ENCODE measurements around the gene SLC39A3. TPM values are rescaled to one million over a fixed set of nuclear protein-coding genes. Genes with fewer than 3 reads are reported as not detected.

SLC39A3 gene
- total and polyA plus RNA-seq, 2 experiments from 2014 or later = 33.5 to 47.4 TPM

DNA sequence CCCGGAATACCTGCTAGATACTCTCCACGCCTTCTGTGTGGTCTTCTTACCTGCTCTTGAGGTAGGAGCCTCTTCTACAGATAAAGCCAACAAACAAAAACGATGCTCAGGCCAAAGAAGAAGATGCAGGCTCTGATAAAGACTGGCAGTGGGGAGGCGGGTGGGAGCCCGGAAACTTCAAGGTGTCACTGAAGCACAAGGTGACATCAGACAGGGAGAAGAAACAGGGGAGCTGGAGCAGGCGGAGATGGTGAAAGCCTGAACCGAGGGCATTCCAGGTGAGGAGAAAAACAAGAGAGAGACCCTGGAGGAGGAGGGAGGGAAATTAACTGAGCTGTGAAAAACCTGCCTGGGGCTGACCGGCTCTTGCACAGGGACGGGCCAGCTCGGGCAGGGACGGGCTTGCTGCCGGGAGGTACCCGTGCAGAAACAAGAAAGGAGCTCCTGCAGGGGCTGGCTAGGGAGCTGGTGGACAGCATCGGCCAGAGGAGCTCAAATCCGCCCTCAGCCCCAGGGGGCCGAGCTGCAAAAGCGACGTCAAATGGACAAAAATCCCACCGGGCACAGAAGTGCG lies 56.3 kb downstream of the SLC39A3 start:
- Histone ChIP-seq H3F3A (replicated peaks; ENCODE audit: low read depth) (no peaks in the 10 kb centered on the region), H3K79me2 (replicated peaks; ENCODE audit: insufficient read depth) (no peaks in the 10 kb centered on the region), H3K9me2 (ENCODE audit: insufficient read depth) (no peaks in the 10 kb centered on the region), H3K36me3 (ENCODE audit: insufficient read depth) (no peaks in the 10 kb centered on the region), H2AFZ (no peak overlapping the region), H3K27me3 (ENCODE audit: insufficient read depth) (no peaks in the 10 kb centered on the region), H3K4me3 (no peak overlapping the region), H3K4me2 (no peak overlapping the region), H3K27ac (ENCODE audit: low read depth) (no peak overlapping the region), H4K20me1 (replicated peaks; ENCODE audit: insufficient read depth) (no peaks in the 10 kb centered on the region; the same call in 1 of the 2 replicates), H3K4me1 (ENCODE audit: insufficient read depth) (no peaks in the 10 kb centered on the region)
- H3K4me1 Mint-ChIP-seq = no peaks in the 10 kb centered on the region
- no peaks in the 10 kb centered on the region; the same call in 1 of the 3 replicates for H3K9me3 Mint-ChIP-seq
- no peak for ATAC-seq
- no peak overlapping the region for H3K27ac Mint-ChIP-seq
- H3K27me3 Mint-ChIP-seq (ENCODE audit: insufficient read depth, low read depth, poor library complexity) = peaks cover 8% of the 10 kb centered on the region
- peaks cover 5% of the 10 kb centered on the region; the same call in 2 of the 3 replicates for H3K36me3 Mint-ChIP-seq (ENCODE audit: low read depth)
- H3K4me3 Mint-ChIP-seq = no peak overlapping the region; the same call in 2 of the 3 replicates
- TF ChIP-seq, protein P1, sequence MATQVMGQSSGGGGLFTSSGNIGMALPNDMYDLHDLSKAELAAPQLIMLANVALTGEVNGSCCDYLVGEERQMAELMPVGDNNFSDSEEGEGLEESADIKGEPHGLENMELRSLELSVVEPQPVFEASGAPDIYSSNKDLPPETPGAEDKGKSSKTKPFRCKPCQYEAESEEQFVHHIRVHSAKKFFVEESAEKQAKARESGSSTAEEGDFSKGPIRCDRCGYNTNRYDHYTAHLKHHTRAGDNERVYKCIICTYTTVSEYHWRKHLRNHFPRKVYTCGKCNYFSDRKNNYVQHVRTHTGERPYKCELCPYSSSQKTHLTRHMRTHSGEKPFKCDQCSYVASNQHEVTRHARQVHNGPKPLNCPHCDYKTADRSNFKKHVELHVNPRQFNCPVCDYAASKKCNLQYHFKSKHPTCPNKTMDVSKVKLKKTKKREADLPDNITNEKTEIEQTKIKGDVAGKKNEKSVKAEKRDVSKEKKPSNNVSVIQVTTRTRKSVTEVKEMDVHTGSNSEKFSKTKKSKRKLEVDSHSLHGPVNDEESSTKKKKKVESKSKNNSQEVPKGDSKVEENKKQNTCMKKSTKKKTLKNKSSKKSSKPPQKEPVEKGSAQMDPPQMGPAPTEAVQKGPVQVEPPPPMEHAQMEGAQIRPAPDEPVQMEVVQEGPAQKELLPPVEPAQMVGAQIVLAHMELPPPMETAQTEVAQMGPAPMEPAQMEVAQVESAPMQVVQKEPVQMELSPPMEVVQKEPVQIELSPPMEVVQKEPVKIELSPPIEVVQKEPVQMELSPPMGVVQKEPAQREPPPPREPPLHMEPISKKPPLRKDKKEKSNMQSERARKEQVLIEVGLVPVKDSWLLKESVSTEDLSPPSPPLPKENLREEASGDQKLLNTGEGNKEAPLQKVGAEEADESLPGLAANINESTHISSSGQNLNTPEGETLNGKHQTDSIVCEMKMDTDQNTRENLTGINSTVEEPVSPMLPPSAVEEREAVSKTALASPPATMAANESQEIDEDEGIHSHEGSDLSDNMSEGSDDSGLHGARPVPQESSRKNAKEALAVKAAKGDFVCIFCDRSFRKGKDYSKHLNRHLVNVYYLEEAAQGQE (IDR thresholded peaks at IDR 0.05; ENCODE audit: unreplicated experiment) = no peak
- TF ChIP-seq CREB1 (CRISPR knock-in tag; IDR thresholded peaks at IDR 0.05; ENCODE audit: low read depth) (no peak), STAT1 (IDR thresholded peaks at IDR 0.05; ENCODE audit: unreplicated experiment) (no peak), POLR2AphosphoS5 (IDR thresholded peaks at IDR 0.05; ENCODE audit: low read depth) (no peak), ZNF114 (CRISPR knock-in tag; IDR thresholded peaks at IDR 0.05) (no peak), JUNB (IDR thresholded peaks at IDR 0.05; ENCODE audit: unreplicated experiment) (no peak), EZH2phosphoT487 (IDR thresholded peaks at IDR 0.05; ENCODE audit: unreplicated experiment) (no peak), NANOG (IDR thresholded peaks at IDR 0.05; ENCODE audit: borderline replicate concordance) (no peak), ZNF331 (CRISPR knock-in tag; IDR thresholded peaks at IDR 0.05; ENCODE audit: low read depth) (no peak)
- TF ChIP-seq, protein P2, sequence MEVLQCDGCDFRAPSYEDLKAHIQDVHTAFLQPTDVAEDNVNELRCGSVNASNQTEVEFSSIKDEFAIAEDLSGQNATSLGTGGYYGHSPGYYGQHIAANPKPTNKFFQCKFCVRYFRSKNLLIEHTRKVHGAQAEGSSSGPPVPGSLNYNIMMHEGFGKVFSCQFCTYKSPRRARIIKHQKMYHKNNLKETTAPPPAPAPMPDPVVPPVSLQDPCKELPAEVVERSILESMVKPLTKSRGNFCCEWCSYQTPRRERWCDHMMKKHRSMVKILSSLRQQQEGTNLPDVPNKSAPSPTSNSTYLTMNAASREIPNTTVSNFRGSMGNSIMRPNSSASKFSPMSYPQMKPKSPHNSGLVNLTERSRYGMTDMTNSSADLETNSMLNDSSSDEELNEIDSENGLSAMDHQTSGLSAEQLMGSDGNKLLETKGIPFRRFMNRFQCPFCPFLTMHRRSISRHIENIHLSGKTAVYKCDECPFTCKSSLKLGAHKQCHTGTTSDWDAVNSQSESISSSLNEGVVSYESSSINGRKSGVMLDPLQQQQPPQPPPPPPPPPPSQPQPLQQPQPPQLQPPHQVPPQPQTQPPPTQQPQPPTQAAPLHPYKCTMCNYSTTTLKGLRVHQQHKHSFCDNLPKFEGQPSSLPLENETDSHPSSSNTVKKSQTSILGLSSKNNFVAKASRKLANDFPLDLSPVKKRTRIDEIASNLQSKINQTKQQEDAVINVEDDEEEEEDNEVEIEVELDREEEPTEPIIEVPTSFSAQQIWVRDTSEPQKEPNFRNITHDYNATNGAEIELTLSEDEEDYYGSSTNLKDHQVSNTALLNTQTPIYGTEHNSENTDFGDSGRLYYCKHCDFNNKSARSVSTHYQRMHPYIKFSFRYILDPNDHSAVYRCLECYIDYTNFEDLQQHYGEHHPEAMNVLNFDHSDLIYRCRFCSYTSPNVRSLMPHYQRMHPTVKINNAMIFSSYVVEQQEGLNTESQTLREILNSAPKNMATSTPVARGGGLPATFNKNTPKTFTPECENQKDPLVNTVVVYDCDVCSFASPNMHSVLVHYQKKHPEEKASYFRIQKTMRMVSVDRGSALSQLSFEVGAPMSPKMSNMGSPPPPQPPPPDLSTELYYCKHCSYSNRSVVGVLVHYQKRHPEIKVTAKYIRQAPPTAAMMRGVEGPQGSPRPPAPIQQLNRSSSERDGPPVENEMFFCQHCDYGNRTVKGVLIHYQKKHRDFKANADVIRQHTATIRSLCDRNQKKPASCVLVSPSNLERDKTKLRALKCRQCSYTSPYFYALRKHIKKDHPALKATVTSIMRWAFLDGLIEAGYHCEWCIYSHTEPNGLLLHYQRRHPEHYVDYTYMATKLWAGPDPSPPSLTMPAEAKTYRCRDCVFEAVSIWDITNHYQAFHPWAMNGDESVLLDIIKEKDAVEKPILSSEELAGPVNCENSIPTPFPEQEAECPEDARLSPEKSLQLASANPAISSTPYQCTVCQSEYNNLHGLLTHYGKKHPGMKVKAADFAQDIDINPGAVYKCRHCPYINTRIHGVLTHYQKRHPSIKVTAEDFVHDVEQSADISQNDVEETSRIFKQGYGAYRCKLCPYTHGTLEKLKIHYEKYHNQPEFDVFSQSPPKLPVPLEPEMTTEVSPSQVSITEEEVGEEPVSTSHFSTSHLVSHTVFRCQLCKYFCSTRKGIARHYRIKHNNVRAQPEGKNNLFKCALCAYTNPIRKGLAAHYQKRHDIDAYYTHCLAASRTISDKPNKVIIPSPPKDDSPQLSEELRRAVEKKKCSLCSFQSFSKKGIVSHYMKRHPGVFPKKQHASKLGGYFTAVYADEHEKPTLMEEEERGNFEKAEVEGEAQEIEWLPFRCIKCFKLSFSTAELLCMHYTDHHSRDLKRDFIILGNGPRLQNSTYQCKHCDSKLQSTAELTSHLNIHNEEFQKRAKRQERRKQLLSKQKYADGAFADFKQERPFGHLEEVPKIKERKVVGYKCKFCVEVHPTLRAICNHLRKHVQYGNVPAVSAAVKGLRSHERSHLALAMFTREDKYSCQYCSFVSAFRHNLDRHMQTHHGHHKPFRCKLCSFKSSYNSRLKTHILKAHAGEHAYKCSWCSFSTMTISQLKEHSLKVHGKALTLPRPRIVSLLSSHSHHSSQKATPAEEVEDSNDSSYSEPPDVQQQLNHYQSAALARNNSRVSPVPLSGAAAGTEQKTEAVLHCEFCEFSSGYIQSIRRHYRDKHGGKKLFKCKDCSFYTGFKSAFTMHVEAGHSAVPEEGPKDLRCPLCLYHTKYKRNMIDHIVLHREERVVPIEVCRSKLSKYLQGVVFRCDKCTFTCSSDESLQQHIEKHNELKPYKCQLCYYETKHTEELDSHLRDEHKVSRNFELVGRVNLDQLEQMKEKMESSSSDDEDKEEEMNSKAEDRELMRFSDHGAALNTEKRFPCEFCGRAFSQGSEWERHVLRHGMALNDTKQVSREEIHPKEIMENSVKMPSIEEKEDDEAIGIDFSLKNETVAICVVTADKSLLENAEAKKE (CRISPR knock-in tag; IDR thresholded peaks at IDR 0.05) = no peak
- TF ChIP-seq, protein P3, sequence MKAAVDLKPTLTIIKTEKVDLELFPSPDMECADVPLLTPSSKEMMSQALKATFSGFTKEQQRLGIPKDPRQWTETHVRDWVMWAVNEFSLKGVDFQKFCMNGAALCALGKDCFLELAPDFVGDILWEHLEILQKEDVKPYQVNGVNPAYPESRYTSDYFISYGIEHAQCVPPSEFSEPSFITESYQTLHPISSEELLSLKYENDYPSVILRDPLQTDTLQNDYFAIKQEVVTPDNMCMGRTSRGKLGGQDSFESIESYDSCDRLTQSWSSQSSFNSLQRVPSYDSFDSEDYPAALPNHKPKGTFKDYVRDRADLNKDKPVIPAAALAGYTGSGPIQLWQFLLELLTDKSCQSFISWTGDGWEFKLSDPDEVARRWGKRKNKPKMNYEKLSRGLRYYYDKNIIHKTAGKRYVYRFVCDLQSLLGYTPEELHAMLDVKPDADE (IDR thresholded peaks at IDR 0.05) = no peak
- TF ChIP-seq, protein P4, sequence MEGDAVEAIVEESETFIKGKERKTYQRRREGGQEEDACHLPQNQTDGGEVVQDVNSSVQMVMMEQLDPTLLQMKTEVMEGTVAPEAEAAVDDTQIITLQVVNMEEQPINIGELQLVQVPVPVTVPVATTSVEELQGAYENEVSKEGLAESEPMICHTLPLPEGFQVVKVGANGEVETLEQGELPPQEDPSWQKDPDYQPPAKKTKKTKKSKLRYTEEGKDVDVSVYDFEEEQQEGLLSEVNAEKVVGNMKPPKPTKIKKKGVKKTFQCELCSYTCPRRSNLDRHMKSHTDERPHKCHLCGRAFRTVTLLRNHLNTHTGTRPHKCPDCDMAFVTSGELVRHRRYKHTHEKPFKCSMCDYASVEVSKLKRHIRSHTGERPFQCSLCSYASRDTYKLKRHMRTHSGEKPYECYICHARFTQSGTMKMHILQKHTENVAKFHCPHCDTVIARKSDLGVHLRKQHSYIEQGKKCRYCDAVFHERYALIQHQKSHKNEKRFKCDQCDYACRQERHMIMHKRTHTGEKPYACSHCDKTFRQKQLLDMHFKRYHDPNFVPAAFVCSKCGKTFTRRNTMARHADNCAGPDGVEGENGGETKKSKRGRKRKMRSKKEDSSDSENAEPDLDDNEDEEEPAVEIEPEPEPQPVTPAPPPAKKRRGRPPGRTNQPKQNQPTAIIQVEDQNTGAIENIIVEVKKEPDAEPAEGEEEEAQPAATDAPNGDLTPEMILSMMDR (conservative IDR thresholded peaks at IDR 0.05; ENCODE audit: low read depth in 2 of 2) = no peak
- no peak for DNase-seq (ENCODE audit: low spot score)

Data from GM23338 (cell line).